ENCODE results near the gene KDM8. TPM values are rescaled to one million over a fixed set of nuclear protein-coding genes. Genes with fewer than 3 reads are reported as not detected.

Gene KDM8
- total and polyA plus RNA-seq, 2 donors (not counting 3 experiments of a cell fraction or from before 2014, with no cell fraction given), result 5.1 to 8.4 TPM

- POLR2A ChIA-PET, result interaction anchor here (0.8 to 1.4 kb wide), 2 partner anchors 16 to 44 kb away, joined by 3 read pairs; no protein-coding TSS in a partner anchor
- Histone ChIP-seq H4K20me1 (replicated peaks; ENCODE audit: control insufficient read depth, extremely low read depth, insufficient read depth, low read length) (no peaks in the 10 kb centered on the region), H3K4me2 (ENCODE audit: insufficient read depth, low read length) (peak overlapping the region; percentile 57), H3K4me1 (ENCODE audit: control insufficient read depth, extremely low read depth, insufficient read depth, low read length) (peaks cover 64% of the 10 kb centered on the region), H3K79me2 (ENCODE audit: control insufficient read depth, insufficient read depth, low read length) (no peaks in the 10 kb centered on the region), H3K36me3 (ENCODE audit: control insufficient read depth in 2 of 2, extremely low read depth in 1 of 2, insufficient read depth in 2 of 2, low read length in 2 of 2) (no peaks in the 10 kb centered on the region), H3K27me3 (ENCODE audit: control insufficient read depth in 2 of 2, insufficient read depth in 2 of 2, low read length in 2 of 2) (no peaks in the 10 kb centered on the region), H3K9ac (replicated peaks; ENCODE audit: extremely low read depth, insufficient read depth, low read length) (peak overlapping the region; percentile 86), H3K4me3 (replicated peaks in 1 of 3; ENCODE audit: insufficient read depth in 1 of 3, low read depth in 1 of 3, low read length in 3 of 3) (peak overlapping the region in 1 of 3 experiments; percentile 1), H3K9me3 (replicated peaks; ENCODE audit: control insufficient read depth, insufficient read depth, low read length) (no peaks in the 10 kb centered on the region), H3K27ac (ENCODE audit: insufficient read depth, low read depth, low read length) (peak overlapping the region; percentile 96), H2AFZ (ENCODE audit: low read depth, low read length) (no peak overlapping the region), H3K9me1 (replicated peaks; ENCODE audit: control insufficient read depth, extremely low read depth, insufficient read depth, low read length) (no peaks in the 10 kb centered on the region)
- no peak for FAIRE-seq
- CTCF ChIA-PET, result interaction anchor here (1.1 to 15.6 kb wide), 9 partner anchors 7 to 125 kb away, joined by 3 to 299 read pairs (median 4); no protein-coding TSS in a partner anchor
- no TSS peak for BruUV-seq (replicated peaks)
- intact Hi-C loops (cut with micrococcal nuclease) (no loop called here), dilution Hi-C loops (cut with MboI; ENCODE audit: extremely low pct_ligation_motif_present, low sequenced_read_pairs) (no loop called here)
- no peak for TF ChIP-seq FOS (IDR thresholded peaks at IDR 0.05; ENCODE audit: borderline replicate concordance, insufficient read depth, low read length)
- TF ChIP-seq MYC (IDR thresholded peaks at IDR 0.05; ENCODE audit: low read depth, low read length), result no peak
- no peak for TF ChIP-seq POLR2A (IDR thresholded peaks at IDR 0.05; ENCODE audit: low read depth, low read length)
- TF ChIP-seq JUN (IDR thresholded peaks at IDR 0.05; ENCODE audit: borderline replicate concordance, insufficient read depth, insufficient read length, low read depth), result no peak
- TF ChIP-seq GATA2 (IDR thresholded peaks at IDR 0.05; ENCODE audit: insufficient read depth, insufficient read length, low read depth, low read length), result no peak
- TF ChIP-seq EZH2 (IDR thresholded peaks at IDR 0.05; ENCODE audit: borderline replicate concordance, low read depth, low read length, severe bottlenecking), result no peak
- no peak for TF ChIP-seq MAX (IDR thresholded peaks at IDR 0.05; ENCODE audit: insufficient read depth, insufficient read length)
- TF ChIP-seq POLR2AphosphoS5 (IDR thresholded peaks at IDR 0.05; ENCODE audit: insufficient read depth, low read depth, low read length), result no peak
- TF ChIP-seq CTCF (IDR thresholded peaks at IDR 0.05; ENCODE audit: extremely low read depth in 1 of 2, insufficient read depth in 1 of 2, low read depth in 1 of 2, low read length in 2 of 2), result no peak
- DNase-seq (ENCODE audit: low read depth, low spot score), result no peak
Measured at GRCh38 chr16:27242398-27242797, 39.1 kb downstream of the KDM8 start.
